Measurements from ENCODE around the gene SLC46A1.
"Not testable (repeated sequence)": the region's sequence is repeated elsewhere in the genome, so short reads cannot be mapped to it uniquely, and the experiment has no call there.

Gene SLC46A1
- total RNA-seq = 0.35 to 1.4 (median 0.35) reads per million in 3 donors

- Histone ChIP-seq H3K27ac (ENCODE audit: insufficient read depth, low read length, poor library complexity, severe bottlenecking) (no peak within 1 kb of the TSS), H3K4me1 (ENCODE audit: control insufficient read depth, insufficient read depth, low read length, poor library complexity, severe bottlenecking) (peaks cover 14% of the 10 kb centered on the region), H3K4me3 (ENCODE audit: insufficient read depth, low read depth, low read length, poor library complexity, severe bottlenecking) (peak within 1 kb of the TSS; percentile 80), H3K9me3 (ENCODE audit: control insufficient read depth, low read length) (no peaks in the 10 kb centered on the region), H3K27me3 (replicated peaks; ENCODE audit: control insufficient read depth, insufficient read depth, low read length, poor library complexity, severe bottlenecking) (no peaks in the 10 kb centered on the region), H3K36me3 (ENCODE audit: control insufficient read depth, insufficient read depth, low read length) (no peaks in the 10 kb centered on the region)
- no peak for DNase-seq
These were observed at the start of gene SLC46A1 for GRCh38 chr17:28405632-28406472. Gene SLC46A1, minus strand, starts transcription at chr17:28406212. Its CDS starts 98 bp downstream, at chr17:28406114.

- no peak overlapping the region for H3K4me3 ChIP-seq (ENCODE audit: insufficient read depth, low read depth, low read length, poor library complexity, severe bottlenecking)
- no peak for DNase-seq
- H3K36me3 ChIP-seq (ENCODE audit: control insufficient read depth, insufficient read depth, low read length) = no peaks in the 10 kb centered on the region
- no peaks in the 10 kb centered on the region for H3K9me3 ChIP-seq (ENCODE audit: control insufficient read depth, low read length)
- H3K27ac ChIP-seq (ENCODE audit: insufficient read depth, low read length, poor library complexity, severe bottlenecking) = no peak overlapping the region
- no peaks in the 10 kb centered on the region for H3K4me1 ChIP-seq (ENCODE audit: control insufficient read depth, insufficient read depth, low read length, poor library complexity, severe bottlenecking)
- no peaks in the 10 kb centered on the region for H3K27me3 ChIP-seq (replicated peaks; ENCODE audit: control insufficient read depth, insufficient read depth, low read length, poor library complexity, severe bottlenecking)
These were observed 43.8 kb upstream of the SLC46A1 start for GRCh38 chr17:28449859-28450258.

- Histone ChIP-seq H3K4me3 (ENCODE audit: insufficient read depth, low read depth, low read length, poor library complexity, severe bottlenecking) (no peak overlapping the region), H3K36me3 (ENCODE audit: control insufficient read depth, insufficient read depth, low read length) (no peaks in the 10 kb centered on the region), H3K27ac (ENCODE audit: insufficient read depth, low read length, poor library complexity, severe bottlenecking) (no peak overlapping the region), H3K27me3 (replicated peaks; ENCODE audit: control insufficient read depth, insufficient read depth, low read length, poor library complexity, severe bottlenecking) (no peaks in the 10 kb centered on the region), H3K4me1 (ENCODE audit: control insufficient read depth, insufficient read depth, low read length, poor library complexity, severe bottlenecking) (no peaks in the 10 kb centered on the region), H3K9me3 (ENCODE audit: control insufficient read depth, low read length) (no peaks in the 10 kb centered on the region)
- DNase-seq = no peak
These were observed 41.4 kb upstream of the SLC46A1 start for GRCh38 chr17:28447396-28447760.

GRCh38 chr17:28446716-28447395 lies 40.8 kb upstream of the SLC46A1 start:
- Histone ChIP-seq H3K27ac (ENCODE audit: insufficient read depth, low read length, poor library complexity, severe bottlenecking) (no peak overlapping the region), H3K9me3 (ENCODE audit: control insufficient read depth, low read length) (no peaks in the 10 kb centered on the region), H3K27me3 (replicated peaks; ENCODE audit: control insufficient read depth, insufficient read depth, low read length, poor library complexity, severe bottlenecking) (no peaks in the 10 kb centered on the region), H3K4me3 (ENCODE audit: insufficient read depth, low read depth, low read length, poor library complexity, severe bottlenecking) (no peak overlapping the region), H3K36me3 (ENCODE audit: control insufficient read depth, insufficient read depth, low read length) (no peaks in the 10 kb centered on the region), H3K4me1 (ENCODE audit: control insufficient read depth, insufficient read depth, low read length, poor library complexity, severe bottlenecking) (no peaks in the 10 kb centered on the region)
- no peak for DNase-seq

GRCh38 chr17:28443901-28444638 lies 38.1 kb upstream of the SLC46A1 start:
- Histone ChIP-seq H3K4me3 (ENCODE audit: insufficient read depth, low read depth, low read length, poor library complexity, severe bottlenecking) (no peak overlapping the region), H3K4me1 (ENCODE audit: control insufficient read depth, insufficient read depth, low read length, poor library complexity, severe bottlenecking) (no peaks in the 10 kb centered on the region), H3K9me3 (ENCODE audit: control insufficient read depth, low read length) (no peaks in the 10 kb centered on the region), H3K27me3 (replicated peaks; ENCODE audit: control insufficient read depth, insufficient read depth, low read length, poor library complexity, severe bottlenecking) (no peaks in the 10 kb centered on the region), H3K36me3 (ENCODE audit: control insufficient read depth, insufficient read depth, low read length) (no peaks in the 10 kb centered on the region), H3K27ac (ENCODE audit: insufficient read depth, low read length, poor library complexity, severe bottlenecking) (no peak overlapping the region)
- no peak for DNase-seq

DNA sequence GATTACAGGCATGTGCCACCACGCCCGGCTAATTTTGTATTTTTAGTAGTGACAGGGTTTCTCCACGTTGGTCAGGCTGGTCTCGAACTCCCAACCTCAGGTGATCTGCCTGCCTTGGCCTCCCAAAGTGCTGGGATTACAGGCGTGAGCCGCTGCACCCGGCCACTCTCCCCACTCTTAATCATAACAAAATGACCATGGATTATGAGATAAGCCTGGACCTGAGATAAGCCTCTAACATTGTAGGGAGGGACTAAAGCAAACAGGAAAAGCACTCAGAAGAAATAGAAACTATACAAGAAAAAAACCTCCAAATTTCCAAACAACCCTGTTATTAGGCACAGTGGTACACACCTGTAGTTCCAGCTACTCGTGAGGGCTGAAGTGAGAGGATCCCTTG lies 28.3 kb upstream of the SLC46A1 start:
- H3K27me3 ChIP-seq (replicated peaks; ENCODE audit: control insufficient read depth, insufficient read depth, low read length, poor library complexity, severe bottlenecking); DNase-seq: not testable (repeated sequence)

DNA sequence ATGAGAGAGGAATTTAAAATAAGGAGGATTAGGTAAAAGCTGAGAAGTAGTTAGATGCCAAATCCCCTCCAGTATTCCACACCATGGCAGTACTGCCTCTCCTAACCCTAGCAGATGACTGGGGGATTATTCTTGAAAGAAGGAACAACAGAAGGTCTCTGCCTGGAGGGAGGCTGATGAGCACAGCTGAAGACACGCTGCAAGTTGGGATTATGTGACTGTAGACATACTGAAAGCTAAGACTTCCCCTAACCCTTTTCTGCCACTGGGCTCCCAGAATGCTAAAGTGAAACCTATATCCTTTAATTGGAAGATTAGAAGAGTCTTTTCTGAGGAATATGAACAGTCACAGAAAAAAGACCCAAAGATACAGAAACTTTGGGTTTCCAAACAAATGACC lies 27.7 kb upstream of the SLC46A1 start:
- H3K4me3 ChIP-seq (ENCODE audit: insufficient read depth, low read depth, low read length, poor library complexity, severe bottlenecking) = no peak overlapping the region
- H3K27ac ChIP-seq (ENCODE audit: insufficient read depth, low read length, poor library complexity, severe bottlenecking) = no peak overlapping the region
- no peaks in the 10 kb centered on the region for H3K27me3 ChIP-seq (replicated peaks; ENCODE audit: control insufficient read depth, insufficient read depth, low read length, poor library complexity, severe bottlenecking)
- H3K4me1 ChIP-seq (ENCODE audit: control insufficient read depth, insufficient read depth, low read length, poor library complexity, severe bottlenecking) = no peaks in the 10 kb centered on the region
- H3K9me3 ChIP-seq (ENCODE audit: control insufficient read depth, low read length) = no peaks in the 10 kb centered on the region
- no peak for DNase-seq
- no peaks in the 10 kb centered on the region for H3K36me3 ChIP-seq (ENCODE audit: control insufficient read depth, insufficient read depth, low read length)

More for the DNA sequence above, 28.3 kb upstream of the SLC46A1 start:
- H3K4me1 ChIP-seq (ENCODE audit: control insufficient read depth, insufficient read depth, low read length, poor library complexity, severe bottlenecking); H3K27ac ChIP-seq (ENCODE audit: insufficient read depth, low read length, poor library complexity, severe bottlenecking); H3K36me3 ChIP-seq (ENCODE audit: control insufficient read depth, insufficient read depth, low read length); H3K9me3 ChIP-seq (ENCODE audit: control insufficient read depth, low read length); H3K4me3 ChIP-seq (ENCODE audit: insufficient read depth, low read depth, low read length, poor library complexity, severe bottlenecking): not testable (repeated sequence)

DNA sequence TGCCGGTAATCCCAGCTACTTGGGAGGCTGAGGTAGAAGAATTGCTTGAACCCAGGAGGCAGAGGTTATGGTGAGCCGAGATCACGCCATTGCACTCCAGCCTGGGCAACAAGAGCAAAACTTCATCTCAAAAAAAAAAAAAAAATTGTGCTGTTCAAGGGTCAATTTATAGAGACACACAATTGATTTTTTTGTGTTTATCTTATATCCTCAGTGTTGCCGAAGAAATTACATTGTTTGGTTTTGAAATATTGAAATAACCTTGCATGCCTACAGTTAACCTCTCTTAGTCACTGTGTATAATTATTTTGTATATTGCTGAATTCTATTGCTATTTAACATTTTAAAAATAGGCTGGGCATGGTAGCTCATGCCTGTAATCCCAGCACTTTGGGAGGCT lies 22.0 kb upstream of the SLC46A1 start:
- DNase-seq; H3K36me3 ChIP-seq (ENCODE audit: control insufficient read depth, insufficient read depth, low read length); H3K4me3 ChIP-seq (ENCODE audit: insufficient read depth, low read depth, low read length, poor library complexity, severe bottlenecking); H3K4me1 ChIP-seq (ENCODE audit: control insufficient read depth, insufficient read depth, low read length, poor library complexity, severe bottlenecking); H3K27ac ChIP-seq (ENCODE audit: insufficient read depth, low read length, poor library complexity, severe bottlenecking); H3K9me3 ChIP-seq (ENCODE audit: control insufficient read depth, low read length); H3K27me3 ChIP-seq (replicated peaks; ENCODE audit: control insufficient read depth, insufficient read depth, low read length, poor library complexity, severe bottlenecking): not testable (repeated sequence)

DNA sequence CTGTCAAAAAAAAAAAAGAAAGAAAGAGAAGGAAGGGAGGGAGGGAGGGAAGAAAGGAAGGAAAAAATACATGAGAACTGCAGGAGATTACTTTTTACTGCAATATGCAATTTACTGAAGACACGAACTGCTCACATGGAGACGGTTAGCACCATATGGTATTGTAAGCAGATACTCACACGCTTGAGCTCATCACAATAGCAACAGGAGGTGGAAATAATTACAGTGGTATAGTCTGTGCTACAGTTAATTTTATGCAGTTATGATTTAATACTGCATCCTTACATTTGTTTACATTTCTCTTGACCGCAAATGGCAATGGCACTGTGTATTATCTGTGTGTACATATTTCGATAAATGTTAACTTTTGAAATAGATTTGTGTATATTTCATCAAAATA lies 21.4 kb upstream of the SLC46A1 start:
- Histone ChIP-seq H3K4me1 (ENCODE audit: control insufficient read depth, insufficient read depth, low read length, poor library complexity, severe bottlenecking) (no peaks in the 10 kb centered on the region), H3K9me3 (ENCODE audit: control insufficient read depth, low read length) (no peaks in the 10 kb centered on the region), H3K27ac (ENCODE audit: insufficient read depth, low read length, poor library complexity, severe bottlenecking) (no peak overlapping the region), H3K4me3 (ENCODE audit: insufficient read depth, low read depth, low read length, poor library complexity, severe bottlenecking) (no peak overlapping the region), H3K27me3 (replicated peaks; ENCODE audit: control insufficient read depth, insufficient read depth, low read length, poor library complexity, severe bottlenecking) (no peaks in the 10 kb centered on the region), H3K36me3 (ENCODE audit: control insufficient read depth, insufficient read depth, low read length) (no peaks in the 10 kb centered on the region)
- no peak for DNase-seq

- Histone ChIP-seq H3K27me3 (replicated peaks; ENCODE audit: control insufficient read depth, insufficient read depth, low read length, poor library complexity, severe bottlenecking) (no peaks in the 10 kb centered on the region), H3K4me3 (ENCODE audit: insufficient read depth, low read depth, low read length, poor library complexity, severe bottlenecking) (no peak overlapping the region), H3K9me3 (ENCODE audit: control insufficient read depth, low read length) (no peaks in the 10 kb centered on the region), H3K27ac (ENCODE audit: insufficient read depth, low read length, poor library complexity, severe bottlenecking) (no peak overlapping the region), H3K36me3 (ENCODE audit: control insufficient read depth, insufficient read depth, low read length) (no peaks in the 10 kb centered on the region), H3K4me1 (ENCODE audit: control insufficient read depth, insufficient read depth, low read length, poor library complexity, severe bottlenecking) (no peaks in the 10 kb centered on the region)
- no peak for DNase-seq
These were observed 20.1 kb upstream of the SLC46A1 start for GRCh38 chr17:28426081-28426519.

Data from effector memory CD4-positive, alpha-beta T cell (primary cell).